Suprapubic skin (tissue), 3 donors: ENCODE measurements around the gene MTURN.

Source experiments
- EP300 ChIP-seq: sonication (generic); formaldehyde crosslinking; IDR thresholded peaks from one replicate; pipeline ENCODE4 v1.6.1; 2017; ENCODE audit warnings: antibody characterized with exemption
- POLR2A ChIP-seq, 2 donors: fragments of 450-650 bp; IDR thresholded peaks; one replicate each; pipeline ENCODE4 v1.6.1; 2017; ENCODE audit warnings: antibody characterized with exemption in 2 of 2, mild to moderate bottlenecking in 2 of 2, moderate library complexity in 2 of 2
- TF ChIP-seq, protein P1 (sequence below), 2 donors: fragments of 200-600 bp in 1 of 2; fragments of 450-650 bp in 1 of 2; sonication (generic) in 1 of 2; IDR thresholded peaks; one replicate each; pipeline ENCODE4 v1.5.1; 2016 to 2019; ENCODE audit warnings: antibody characterized with exemption in 2 of 2, mild to moderate bottlenecking in 1 of 2, moderate library complexity in 1 of 2

DNA sequence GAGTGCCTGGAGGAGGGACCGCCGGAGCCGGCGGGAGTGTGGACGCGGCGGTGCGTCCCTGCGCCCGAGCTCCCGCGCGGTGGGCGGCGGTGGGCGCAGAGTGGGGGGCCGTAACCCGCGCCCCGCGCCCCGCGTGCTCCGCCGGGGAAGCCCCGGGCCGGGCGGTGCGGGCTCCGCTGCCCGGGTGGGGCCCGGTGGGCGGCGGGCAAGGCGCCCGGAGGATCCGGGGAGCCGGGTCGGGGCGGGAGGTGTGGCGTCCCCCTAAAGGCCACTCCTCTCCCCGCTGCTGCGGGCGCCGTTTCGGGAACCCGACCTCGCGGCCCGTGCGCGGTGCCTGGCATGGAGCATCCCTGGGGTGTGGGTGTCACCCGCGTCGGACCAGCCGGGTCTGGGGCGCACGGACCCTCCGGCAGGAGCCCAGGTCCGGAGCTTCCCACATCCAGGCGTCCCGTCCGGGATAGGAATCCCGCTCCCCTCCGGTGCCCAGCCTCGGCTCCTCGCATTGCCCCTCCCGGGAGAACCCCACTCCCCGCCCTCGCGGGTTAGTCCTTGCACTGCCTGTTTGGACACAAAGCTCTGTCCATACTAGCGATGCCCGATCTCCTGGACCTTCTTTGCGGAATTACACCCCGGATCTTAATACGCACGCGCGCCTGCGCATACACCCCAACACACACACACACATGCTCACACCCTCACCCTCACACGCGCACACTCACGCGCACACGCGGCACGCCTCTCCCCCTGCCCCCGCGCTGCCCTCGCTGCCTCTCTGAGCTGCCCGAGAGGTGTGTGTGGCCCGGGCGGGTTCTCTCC is 723 bp downstream of the MTURN start:
- TF ChIP-seq, protein P1, sequence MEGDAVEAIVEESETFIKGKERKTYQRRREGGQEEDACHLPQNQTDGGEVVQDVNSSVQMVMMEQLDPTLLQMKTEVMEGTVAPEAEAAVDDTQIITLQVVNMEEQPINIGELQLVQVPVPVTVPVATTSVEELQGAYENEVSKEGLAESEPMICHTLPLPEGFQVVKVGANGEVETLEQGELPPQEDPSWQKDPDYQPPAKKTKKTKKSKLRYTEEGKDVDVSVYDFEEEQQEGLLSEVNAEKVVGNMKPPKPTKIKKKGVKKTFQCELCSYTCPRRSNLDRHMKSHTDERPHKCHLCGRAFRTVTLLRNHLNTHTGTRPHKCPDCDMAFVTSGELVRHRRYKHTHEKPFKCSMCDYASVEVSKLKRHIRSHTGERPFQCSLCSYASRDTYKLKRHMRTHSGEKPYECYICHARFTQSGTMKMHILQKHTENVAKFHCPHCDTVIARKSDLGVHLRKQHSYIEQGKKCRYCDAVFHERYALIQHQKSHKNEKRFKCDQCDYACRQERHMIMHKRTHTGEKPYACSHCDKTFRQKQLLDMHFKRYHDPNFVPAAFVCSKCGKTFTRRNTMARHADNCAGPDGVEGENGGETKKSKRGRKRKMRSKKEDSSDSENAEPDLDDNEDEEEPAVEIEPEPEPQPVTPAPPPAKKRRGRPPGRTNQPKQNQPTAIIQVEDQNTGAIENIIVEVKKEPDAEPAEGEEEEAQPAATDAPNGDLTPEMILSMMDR (IDR thresholded peaks at IDR 0.05) = no peak
- TF ChIP-seq POLR2A (IDR thresholded peaks at IDR 0.05) (no peak), EP300 (no peak)
